Right lobe of liver (tissue), 6 donors: Measurements from ENCODE around the gene MPZL1. TPM values are rescaled to one million over a fixed set of nuclear protein-coding genes. Genes with fewer than 3 reads are reported as not detected.

Experiments
- ATAC-seq, 4 donors: fragments of 200-7000 bp; cut with Tn5 transposase; one replicate each; pipeline ENCODE4 v1.9.1; 2020; ENCODE audit warnings: mild to moderate bottlenecking in 4 of 4, moderate library complexity in 4 of 4
- DNase-seq, 3 donors: peaks; one replicate each; pipeline ENCODE4 v3.0.0-alpha.2; 2020
- H3K27ac ChIP-seq, 3 donors: fragments of 200-600 bp; one replicate each; pipeline ENCODE4 v1.8.0; 2022
- H3K27me3 ChIP-seq, 2 donors: fragments of 200-600 bp; one replicate each; pipeline ENCODE4 v1.8.0; 2022
- H3K36me3 ChIP-seq, 4 donors: fragments of 200-600 bp; sonication (generic) in 1 of 4; one replicate each; pipeline versions ENCODE4 v1.5.1 to v1.8.0; 2017 to 2022; ENCODE audit warnings: control low read depth in 1 of 4
- H3K4me1 ChIP-seq, 4 donors: fragments of 200-600 bp; sonication (generic) in 1 of 4; one replicate each; pipeline versions ENCODE4 v1.5.1 to v1.8.0; 2017 to 2022; ENCODE audit warnings: control low read depth in 1 of 4
- H3K4me3 ChIP-seq, 3 donors: fragments of 200-600 bp; one replicate each; pipeline ENCODE4 v1.8.0; 2022
- H3K9me3 ChIP-seq, 4 donors: fragments of 200-600 bp; sonication (generic) in 1 of 4; one replicate each; pipeline versions ENCODE4 v1.5.1 to v1.8.0; 2017 to 2022; ENCODE audit warnings: control low read depth in 1 of 4
- CTCF ChIP-seq, 4 donors: fragments of 200-600 bp in 3 of 4; fragments of 450-650 bp in 1 of 4; IDR thresholded peaks; one replicate each; pipeline versions ENCODE4 v1.5.1 to v1.8.0; 2016 to 2022; ENCODE audit warnings: antibody characterized with exemption in 4 of 4, mild to moderate bottlenecking in 2 of 4
- POLR2A ChIP-seq: fragments of 450-650 bp; IDR thresholded peaks from one replicate; pipeline ENCODE4 v1.6.1; 2017; ENCODE audit warnings: antibody characterized with exemption, mild to moderate bottlenecking
- WGBS: methylation state at CpG from one replicate; pipeline ENCODE4 v1.1.6; 2018; ENCODE audit warnings: low coverage, low lambda C conversion rate; ENCODE audit not compliant: insufficient coverage; ENCODE audit errors: missing lambda C conversion rate; 5-methylcytosine and 5-hydroxymethylcytosine counted together
- intact Hi-C, 2 donors: fragments of 100-400 bp; cut with DNase I; formaldehyde crosslinking; loops; one replicate each; pipeline versions ENCODE4 v1.11.2 to v1.14.1; 2022
- total RNA-seq, 6 experiments: library from RNA; depleted of rRNA in 2 of 6; stranded (reverse); fragments of >200 nt in 2 of 6; fragmentation: NEBNext Ultra II Directional in 3 of 6; extraction: Animal tissue kit (Norgen Biotek cat#: 25700) in 3 of 6; gene quantifications; one replicate each; pipeline versions ENCODE4 v1.1.0 to v1.2.4, GENCODE V29; 2016 to 2023
- donor health status: DM: no; HTN: yes; CAD: no.
- donor health status: DM: no; HTN: no; CAD: no.
- donor health status: DM: no; HTN: no; CAD: no.
- donor health status: DM: no; HTN: yes; CAD: no.
- donor health status: DM: no; HTN: yes; CAD: no.

The MPZL1 gene
- total RNA-seq, 6 experiments from 2014 or later, result 15.7 to 43.3 (median 18.9) TPM

GRCh38 chr1:167808104-167808503 lies 86.3 kb downstream of the MPZL1 start:
- no peak overlapping the region for H3K4me3 ChIP-seq
- peaks cover 0 to 6% (median 0%) of the 10 kb centered on the region in 4 donors for H3K36me3 ChIP-seq
- intact Hi-C loops, result loop anchor here in 1 of 2 donors (10.0 kb wide), 1 partner anchor 83 kb away; the partner anchor contains the start of gene MPZL1
- H3K4me1 ChIP-seq, result peaks cover 0 to 3% (median 0%) of the 10 kb centered on the region in 4 donors
- no peak for ATAC-seq
- no peak for TF ChIP-seq CTCF (IDR thresholded peaks at IDR 0.05)
- no peak for TF ChIP-seq POLR2A
- no peaks in the 10 kb centered on the region for H3K27me3 ChIP-seq
- no peaks in the 10 kb centered on the region for H3K9me3 ChIP-seq
- H3K27ac ChIP-seq, result no peak overlapping the region
- no peak for DNase-seq
- WGBS, result 92% methylated on average over 3 of the region's 3 CpGs

DNA sequence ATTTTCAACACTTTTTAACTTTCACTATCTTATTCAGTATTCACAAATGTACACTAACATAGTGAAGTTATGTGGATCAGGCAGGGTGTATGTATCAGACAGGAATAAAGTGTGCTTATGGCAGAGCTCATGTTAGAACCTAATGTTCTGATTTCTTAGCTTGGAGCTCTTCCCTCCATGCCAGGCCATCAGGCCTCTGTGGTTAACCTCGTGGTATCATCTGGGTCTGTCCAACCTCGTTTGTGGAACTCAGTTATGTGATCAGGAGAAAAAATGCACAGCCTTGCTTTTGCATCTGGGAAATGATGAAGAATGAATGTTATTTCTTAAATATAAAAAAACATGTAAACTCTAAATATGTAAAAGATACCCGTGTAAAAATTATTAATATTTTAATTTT lies 86.9 kb downstream of the MPZL1 start:
- DNase-seq, result no peak
- Histone ChIP-seq H3K27me3 (no peaks in the 10 kb centered on the region), H3K36me3 (peaks cover 0 to 6% (median 0%) of the 10 kb centered on the region in 4 donors), H3K4me1 (peaks cover 0 to 3% (median 0%) of the 10 kb centered on the region in 4 donors), H3K9me3 (no peaks in the 10 kb centered on the region), H3K4me3 (no peak overlapping the region), H3K27ac (no peak overlapping the region)
- ATAC-seq, result no peak
- intact Hi-C loops, result loop anchor here in 1 of 2 donors (10.0 kb wide), 1 partner anchor 84 kb away; the partner anchor contains the start of gene MPZL1
- WGBS, result 54% methylated on average over 3 of the region's 3 CpGs
- TF ChIP-seq CTCF (IDR thresholded peaks at IDR 0.05), result no peak
- no peak for TF ChIP-seq POLR2A

DNA sequence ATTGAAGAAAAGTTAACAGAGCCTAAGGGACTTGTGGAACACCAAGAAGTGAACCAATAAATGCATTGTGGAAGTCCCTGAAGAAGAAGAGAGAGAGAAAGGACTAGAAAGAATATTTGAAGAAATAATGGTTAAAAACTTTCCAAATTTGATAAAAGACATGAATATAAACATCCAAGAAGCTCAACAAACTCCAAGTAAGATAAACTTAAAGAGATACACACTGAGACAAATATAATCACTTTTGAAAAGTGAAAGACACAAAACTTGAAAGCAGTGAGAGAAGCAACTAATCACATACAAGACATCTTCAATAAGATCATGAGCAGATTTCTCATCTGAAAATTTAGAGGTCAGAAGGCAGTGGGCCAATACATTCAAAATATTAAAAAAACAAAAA lies 91.2 kb downstream of the MPZL1 start:
- Histone ChIP-seq H3K4me1 (peaks cover 0 to 4% (median 2%) of the 10 kb centered on the region in 4 donors), H3K36me3 (peaks cover 0 to 6% (median 0%) of the 10 kb centered on the region in 4 donors), H3K9me3 (peaks cover 0 to 5% (median 0%) of the 10 kb centered on the region in 4 donors), H3K27me3 (no peaks in the 10 kb centered on the region), H3K27ac (no peak overlapping the region), H3K4me3 (no peak overlapping the region)
- ATAC-seq, result no peak
- DNase-seq, result no peak
- intact Hi-C loops, result no loop called here
- no peak for TF ChIP-seq POLR2A
- no peak for TF ChIP-seq CTCF (IDR thresholded peaks at IDR 0.05)

DNA sequence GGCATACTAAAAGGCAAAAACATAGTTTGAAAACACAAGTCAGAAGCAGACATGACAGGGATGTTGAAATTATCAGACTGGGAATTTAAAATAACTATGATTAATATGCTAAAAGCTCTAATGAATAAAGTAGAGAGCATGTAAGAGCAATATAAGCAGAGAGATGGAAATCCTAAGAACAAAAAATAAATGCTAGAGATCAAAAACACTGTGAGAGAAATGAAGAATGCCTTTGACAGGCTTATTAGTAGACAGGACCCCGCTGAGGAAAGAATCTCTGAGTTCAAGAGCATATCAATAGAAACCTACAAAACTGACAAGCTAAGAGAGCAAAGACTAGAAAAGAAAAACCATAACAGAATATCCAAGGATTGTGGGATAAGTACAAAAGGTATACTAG lies 93.9 kb downstream of the MPZL1 start:
- Histone ChIP-seq H3K4me1 (peaks cover 0 to 12% (median 2%) of the 10 kb centered on the region in 4 donors), H3K4me3 (no peak overlapping the region), H3K36me3 (no peaks in the 10 kb centered on the region), H3K9me3 (peaks cover 0 to 5% (median 0%) of the 10 kb centered on the region in 4 donors), H3K27ac (no peak overlapping the region), H3K27me3 (no peaks in the 10 kb centered on the region)
- ATAC-seq (no peak), DNase-seq (no peak)
- TF ChIP-seq POLR2A, result no peak
- no peak for TF ChIP-seq CTCF (IDR thresholded peaks at IDR 0.05)
- intact Hi-C loops, result no loop called here
- WGBS, result 100% methylated on average over 1 of the region's 1 CpG
